A549 (cell line): Measurements from ENCODE around the gene FOXC2.

ENCODE experiments used
- HOXA7 ChIP-seq: fragments of 250-450 bp; sonication (Bioruptor Pico); IDR thresholded peaks from 2 replicates; pipeline ENCODE4 v1.5.0; 2020; ENCODE audit warnings: mild to moderate bottlenecking, moderate library complexity
- KDM5A ChIP-seq: fragments of 200-600 bp; sonication (generic); IDR thresholded peaks from 2 replicates; pipeline ENCODE4 v1.6.1; 2016; ENCODE audit warnings: antibody characterized with exemption, mild to moderate bottlenecking
- NR3C1 ChIP-seq: fragments of >200 bp; sonication (Bioruptor Twin); formaldehyde crosslinking; IDR thresholded peaks from 3 replicates; pipeline ENCODE4 v1.6.1; 2017
- RCOR1 ChIP-seq: fragments of 150-350 bp; IDR thresholded peaks from 2 replicates; pipeline ENCODE4 v1.6.1; 2014; ENCODE audit warnings: antibody characterized with exemption, low read length, low read depth
- RNF2 ChIP-seq: fragments of 200-600 bp; sonication (generic); IDR thresholded peaks from 2 replicates; pipeline ENCODE4 v1.6.1; 2016; ENCODE audit warnings: low read depth, mild to moderate bottlenecking, antibody characterized with exemption, moderate library complexity, borderline replicate concordance
- SMC3 ChIP-seq: fragments of >200 bp; sonication (Bioruptor Twin); formaldehyde crosslinking; IDR thresholded peaks from 3 replicates; pipeline ENCODE4 v1.6.1; 2018; ENCODE audit warnings: inconsistent platforms
- TP53 ChIP-seq: fragments of 250-450 bp; sonication (Bioruptor Pico); IDR thresholded peaks from 2 replicates; pipeline ENCODE4 v1.5.0; 2021; ENCODE audit warnings: mild to moderate bottlenecking, moderate library complexity
- ZFP36 ChIP-seq: fragments of 450-650 bp; IDR thresholded peaks from 2 replicates; pipeline ENCODE4 v1.6.1; 2014; ENCODE audit warnings: borderline replicate concordance; ENCODE audit not compliant: partially characterized antibody
- TF ChIP-seq, protein P1 (sequence below): fragments of >200 bp; sonication (Bioruptor Twin); formaldehyde crosslinking; IDR thresholded peaks from 3 replicates; pipeline ENCODE4 v1.5.1; 2016
- TF ChIP-seq, protein P2 (sequence below): fragments of 250-450 bp; sonication (Bioruptor Pico); IDR thresholded peaks from 2 replicates; pipeline ENCODE4 v1.5.0; 2020; ENCODE audit warnings: low read depth, mild to moderate bottlenecking, moderate library complexity
- TF ChIP-seq, protein P3 (sequence below): fragments of 200-600 bp; sonication (generic); IDR thresholded peaks from 2 replicates; pipeline ENCODE4 v1.6.1; 2016; ENCODE audit warnings: antibody characterized with exemption, mild to moderate bottlenecking, moderate library complexity
- TF ChIP-seq, protein P4 (sequence below): fragments of >200 bp; sonication (Bioruptor Twin); formaldehyde crosslinking; IDR thresholded peaks from 3 replicates; pipeline ENCODE4 v1.6.1; 2016

DNA sequence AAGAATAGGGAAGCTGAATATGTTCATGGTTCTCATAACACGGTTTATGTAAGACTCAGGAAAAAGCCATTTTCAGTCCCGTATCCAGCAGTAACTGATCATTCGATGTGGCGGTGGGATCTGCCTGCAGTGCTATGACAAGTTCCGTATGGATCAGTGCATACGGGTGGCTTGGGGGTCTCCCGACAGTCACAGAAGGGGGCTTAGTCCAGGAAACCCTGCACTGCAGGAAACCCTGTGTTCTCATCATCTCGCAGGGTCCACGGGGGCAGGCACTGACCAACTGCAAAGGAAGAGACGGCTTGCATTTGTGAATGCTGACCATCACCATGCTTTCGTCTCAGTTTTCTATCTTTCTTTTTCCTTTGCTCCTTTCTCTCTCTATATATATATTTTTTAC lies 19.3 kb upstream of the FOXC2 start:
- TF ChIP-seq, protein P1, sequence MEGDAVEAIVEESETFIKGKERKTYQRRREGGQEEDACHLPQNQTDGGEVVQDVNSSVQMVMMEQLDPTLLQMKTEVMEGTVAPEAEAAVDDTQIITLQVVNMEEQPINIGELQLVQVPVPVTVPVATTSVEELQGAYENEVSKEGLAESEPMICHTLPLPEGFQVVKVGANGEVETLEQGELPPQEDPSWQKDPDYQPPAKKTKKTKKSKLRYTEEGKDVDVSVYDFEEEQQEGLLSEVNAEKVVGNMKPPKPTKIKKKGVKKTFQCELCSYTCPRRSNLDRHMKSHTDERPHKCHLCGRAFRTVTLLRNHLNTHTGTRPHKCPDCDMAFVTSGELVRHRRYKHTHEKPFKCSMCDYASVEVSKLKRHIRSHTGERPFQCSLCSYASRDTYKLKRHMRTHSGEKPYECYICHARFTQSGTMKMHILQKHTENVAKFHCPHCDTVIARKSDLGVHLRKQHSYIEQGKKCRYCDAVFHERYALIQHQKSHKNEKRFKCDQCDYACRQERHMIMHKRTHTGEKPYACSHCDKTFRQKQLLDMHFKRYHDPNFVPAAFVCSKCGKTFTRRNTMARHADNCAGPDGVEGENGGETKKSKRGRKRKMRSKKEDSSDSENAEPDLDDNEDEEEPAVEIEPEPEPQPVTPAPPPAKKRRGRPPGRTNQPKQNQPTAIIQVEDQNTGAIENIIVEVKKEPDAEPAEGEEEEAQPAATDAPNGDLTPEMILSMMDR, result no peak
- TF ChIP-seq TP53 (CRISPR knock-in tag), result no peak
- TF ChIP-seq, protein P2, sequence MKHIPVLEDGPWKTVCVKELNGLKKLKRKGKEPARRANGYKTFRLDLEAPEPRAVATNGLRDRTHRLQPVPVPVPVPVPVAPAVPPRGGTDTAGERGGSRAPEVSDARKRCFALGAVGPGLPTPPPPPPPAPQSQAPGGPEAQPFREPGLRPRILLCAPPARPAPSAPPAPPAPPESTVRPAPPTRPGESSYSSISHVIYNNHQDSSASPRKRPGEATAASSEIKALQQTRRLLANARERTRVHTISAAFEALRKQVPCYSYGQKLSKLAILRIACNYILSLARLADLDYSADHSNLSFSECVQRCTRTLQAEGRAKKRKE, result no peak
- no peak for TF ChIP-seq RNF2
- no peak for TF ChIP-seq KDM5A
- no peak for TF ChIP-seq NR3C1
- TF ChIP-seq HOXA7 (CRISPR knock-in tag), result no peak
- TF ChIP-seq ZFP36, result no peak
- TF ChIP-seq, protein P3, sequence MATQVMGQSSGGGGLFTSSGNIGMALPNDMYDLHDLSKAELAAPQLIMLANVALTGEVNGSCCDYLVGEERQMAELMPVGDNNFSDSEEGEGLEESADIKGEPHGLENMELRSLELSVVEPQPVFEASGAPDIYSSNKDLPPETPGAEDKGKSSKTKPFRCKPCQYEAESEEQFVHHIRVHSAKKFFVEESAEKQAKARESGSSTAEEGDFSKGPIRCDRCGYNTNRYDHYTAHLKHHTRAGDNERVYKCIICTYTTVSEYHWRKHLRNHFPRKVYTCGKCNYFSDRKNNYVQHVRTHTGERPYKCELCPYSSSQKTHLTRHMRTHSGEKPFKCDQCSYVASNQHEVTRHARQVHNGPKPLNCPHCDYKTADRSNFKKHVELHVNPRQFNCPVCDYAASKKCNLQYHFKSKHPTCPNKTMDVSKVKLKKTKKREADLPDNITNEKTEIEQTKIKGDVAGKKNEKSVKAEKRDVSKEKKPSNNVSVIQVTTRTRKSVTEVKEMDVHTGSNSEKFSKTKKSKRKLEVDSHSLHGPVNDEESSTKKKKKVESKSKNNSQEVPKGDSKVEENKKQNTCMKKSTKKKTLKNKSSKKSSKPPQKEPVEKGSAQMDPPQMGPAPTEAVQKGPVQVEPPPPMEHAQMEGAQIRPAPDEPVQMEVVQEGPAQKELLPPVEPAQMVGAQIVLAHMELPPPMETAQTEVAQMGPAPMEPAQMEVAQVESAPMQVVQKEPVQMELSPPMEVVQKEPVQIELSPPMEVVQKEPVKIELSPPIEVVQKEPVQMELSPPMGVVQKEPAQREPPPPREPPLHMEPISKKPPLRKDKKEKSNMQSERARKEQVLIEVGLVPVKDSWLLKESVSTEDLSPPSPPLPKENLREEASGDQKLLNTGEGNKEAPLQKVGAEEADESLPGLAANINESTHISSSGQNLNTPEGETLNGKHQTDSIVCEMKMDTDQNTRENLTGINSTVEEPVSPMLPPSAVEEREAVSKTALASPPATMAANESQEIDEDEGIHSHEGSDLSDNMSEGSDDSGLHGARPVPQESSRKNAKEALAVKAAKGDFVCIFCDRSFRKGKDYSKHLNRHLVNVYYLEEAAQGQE, result no peak
- TF ChIP-seq RCOR1, result no peak
- no peak for TF ChIP-seq SMC3
- TF ChIP-seq, protein P4, sequence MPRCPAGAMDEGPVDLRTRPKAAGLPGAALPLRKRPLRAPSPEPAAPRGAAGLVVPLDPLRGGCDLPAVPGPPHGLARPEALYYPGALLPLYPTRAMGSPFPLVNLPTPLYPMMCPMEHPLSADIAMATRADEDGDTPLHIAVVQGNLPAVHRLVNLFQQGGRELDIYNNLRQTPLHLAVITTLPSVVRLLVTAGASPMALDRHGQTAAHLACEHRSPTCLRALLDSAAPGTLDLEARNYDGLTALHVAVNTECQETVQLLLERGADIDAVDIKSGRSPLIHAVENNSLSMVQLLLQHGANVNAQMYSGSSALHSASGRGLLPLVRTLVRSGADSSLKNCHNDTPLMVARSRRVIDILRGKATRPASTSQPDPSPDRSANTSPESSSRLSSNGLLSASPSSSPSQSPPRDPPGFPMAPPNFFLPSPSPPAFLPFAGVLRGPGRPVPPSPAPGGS, result no peak
